HCT116 (cell line): ENCODE results near the gene POC1B. TPM values are rescaled to one million over a fixed set of nuclear protein-coding genes. Genes with fewer than 3 reads are reported as not detected.
A peak's percentile ranks its signal among the peaks of the same experiment; 100 is the strongest.

ENCODE experiments used
- ATAC-seq: fragments of 200-7000 bp; cut with Tn5 transposase; 2 replicates; pipeline ENCODE4 v1.9.1; 2020; ENCODE audit warnings: mild to moderate bottlenecking, moderate library complexity
- BruUV-seq: library from RNA; stranded (reverse); fragments of 400-500 nt; replicated peaks from 2 replicates; lab custom pipeline; 2021; lab: Mats Ljungman, UMichigan
- CTCF ChIA-PET: fragments of 300-600 bp; sonication (Branson Sonifier 250); formaldehyde crosslinking; loops from one replicate; lab custom pipeline; 2021; ENCODE audit warnings: antibody characterized with exemption; lab: Charles Lee
- POLR2A ChIA-PET: fragments of 300-600, 350-600 bp; sonication (Branson Sonifier 250); formaldehyde crosslinking; loops from one replicate; lab custom pipeline; 2021; ENCODE audit warnings: antibody characterized with exemption; lab: Charles Lee
- RAD21 ChIA-PET, 2 experiments: fragments of 300-600 bp; sonication (Branson Sonifier 250); formaldehyde crosslinking; loops; one replicate each; lab custom pipeline; 2023; ENCODE audit warnings: low total read pairs in 2 of 2; ENCODE audit not compliant: uncharacterized antibody in 2 of 2, unreplicated experiment in 2 of 2, low non-redundant PET in 1 of 2; lab: Charles Lee
- DNase-seq: peaks from one replicate; pipeline ENCODE4 v3.0.0-alpha.2; 2010; ENCODE audit warnings: low read depth, low spot score
- H2AFZ ChIP-seq: fragments of 200-600 bp; shearing (Covaris generic), sonication (generic); 2 replicates; pipeline ENCODE4 v1.6.1; 2017; ENCODE audit warnings: low read depth, mixed run types, mixed read lengths, antibody characterized with exemption, low read length; ENCODE audit not compliant: poor library complexity, severe bottlenecking
- H3K27ac ChIP-seq: 2 replicates; pipeline ENCODE4 v1.5.1; 2012; ENCODE audit warnings: low read depth, low read length
- H3K27me3 ChIP-seq: fragments of 200-600 bp; sonication (generic); 2 replicates; pipeline ENCODE4 v1.6.1; 2016; ENCODE audit warnings: mixed run types, low read length, mixed read lengths; ENCODE audit not compliant: insufficient read depth
- H3K36me3 ChIP-seq, 2 experiments: fragments of 200-500 bp in 1 of 2; fragments of 200-600 bp in 1 of 2; sonication (Bioruptor generic) in 1 of 2; sonication (generic) in 1 of 2; 2 replicates each; pipeline versions ENCODE4 v1.5.1 to v1.6.1; 2014 to 2016; ENCODE audit warnings: low read length in 2 of 2, inconsistent platforms in 1 of 2, mixed read lengths in 1 of 2, mixed run types in 1 of 2; ENCODE audit not compliant: insufficient read depth in 2 of 2, control insufficient read depth in 1 of 2
- H3K4me1 ChIP-seq, 2 experiments: fragments of 200-600 bp in 1 of 2; sonication (generic) in 1 of 2; 2 replicates each; pipeline versions ENCODE4 v1.5.1 to v1.6.1; 2012 to 2017; ENCODE audit warnings: low read length in 2 of 2, inconsistent platforms in 1 of 2, mild to moderate bottlenecking in 1 of 2, mixed read lengths in 1 of 2, mixed run types in 1 of 2, moderate library complexity in 1 of 2; ENCODE audit not compliant: insufficient read depth in 2 of 2, control insufficient read depth in 1 of 2
- H3K4me2 ChIP-seq: fragments of 200-600 bp; sonication (generic); 2 replicates; pipeline ENCODE4 v1.6.1; 2017; ENCODE audit warnings: mixed run types, low read length, mixed read lengths
- H3K4me3 ChIP-seq, 2 experiments: fragments of 200-600 bp in 1 of 2; sonication (generic) in 1 of 2; replicated peaks in 1 of 2; 2 replicates each; pipeline ENCODE4 v1.5.1; 2011 to 2016; ENCODE audit warnings: low read length in 2 of 2, control low read depth in 1 of 2, low read depth in 1 of 2, mild to moderate bottlenecking in 1 of 2, mixed read lengths in 1 of 2, mixed run types in 1 of 2
- H3K79me2 ChIP-seq: fragments of 200-600 bp; sonication (generic); 2 replicates; pipeline ENCODE4 v1.6.1; 2017; ENCODE audit warnings: mild to moderate bottlenecking, mixed run types, low read length, moderate library complexity, mixed read lengths; ENCODE audit not compliant: insufficient read depth
- H3K9ac ChIP-seq: fragments of 200-600 bp; sonication (generic); 2 replicates; pipeline ENCODE4 v1.6.1; 2016; ENCODE audit warnings: low read length, mixed read lengths
- H3K9me2 ChIP-seq: fragments of 200-600 bp; sonication (generic), shearing (Covaris generic); 2 replicates; pipeline ENCODE4 v1.6.1; 2017; ENCODE audit warnings: mixed run types, mild to moderate bottlenecking, moderate library complexity; ENCODE audit not compliant: insufficient read depth
- H3K9me3 ChIP-seq, 2 experiments: fragments of 200-500 bp in 1 of 2; fragments of 200-600 bp in 1 of 2; sonication (Bioruptor generic) in 1 of 2; sonication (generic) in 1 of 2; 2 replicates each; pipeline ENCODE4 v1.6.1; 2014 to 2017; ENCODE audit warnings: low read length in 2 of 2, mixed read lengths in 2 of 2, inconsistent platforms in 1 of 2, low read depth in 1 of 2, mild to moderate bottlenecking in 1 of 2, mixed run types in 1 of 2, moderate library complexity in 1 of 2; ENCODE audit not compliant: control insufficient read depth in 1 of 2, insufficient read depth in 1 of 2
- H4K20me1 ChIP-seq: fragments of 200-600 bp; sonication (generic), shearing (Covaris generic); 2 replicates; pipeline ENCODE4 v1.6.1; 2017; ENCODE audit warnings: mixed run types, mild to moderate bottlenecking, moderate library complexity; ENCODE audit not compliant: insufficient read depth
- ATF3 ChIP-seq: IDR thresholded peaks from 2 replicates; pipeline ENCODE4 v1.6.1; 2012
- CBX3 ChIP-seq: IDR thresholded peaks from 2 replicates; pipeline ENCODE4 v1.6.1; 2012; ENCODE audit warnings: low read depth
- CEBPB ChIP-seq: IDR thresholded peaks from 2 replicates; pipeline ENCODE4 v1.6.1; 2012; ENCODE audit warnings: low read depth
- EGR1 ChIP-seq: IDR thresholded peaks from 2 replicates; pipeline ENCODE4 v1.6.1; 2012; ENCODE audit warnings: low read depth
- EZH2 ChIP-seq: fragments of 200-600 bp; sonication (generic); IDR thresholded peaks from 2 replicates; pipeline ENCODE4 v1.6.1; 2017; ENCODE audit warnings: antibody characterized with exemption, mixed run types
- FOSL1 ChIP-seq: IDR thresholded peaks from 2 replicates; pipeline ENCODE4 v1.6.1; 2012; ENCODE audit warnings: low read depth
- JUND ChIP-seq: IDR thresholded peaks from 2 replicates; pipeline ENCODE4 v1.6.1; 2012
- MAX ChIP-seq: IDR thresholded peaks from 2 replicates; pipeline ENCODE4 v1.6.1; 2012
- POLR2A ChIP-seq: IDR thresholded peaks from 2 replicates; pipeline ENCODE4 v1.7.0; 2011; ENCODE audit warnings: borderline replicate concordance; ENCODE audit not compliant: insufficient read depth, insufficient read length; ENCODE audit errors: extremely low read depth
- POLR2AphosphoS5 ChIP-seq: IDR thresholded peaks from 2 replicates; pipeline ENCODE4 v1.6.1; 2011; ENCODE audit warnings: mild to moderate bottlenecking, low read depth, low read length, moderate library complexity
- RAD21 ChIP-seq: IDR thresholded peaks from 2 replicates; pipeline ENCODE4 v1.6.1; 2012; ENCODE audit warnings: low read depth, mild to moderate bottlenecking
- SIN3A ChIP-seq: IDR thresholded peaks from 2 replicates; pipeline ENCODE4 v1.6.1; 2012; ENCODE audit warnings: low read depth
- SP1 ChIP-seq: IDR thresholded peaks from 2 replicates; pipeline ENCODE4 v1.6.1; 2012; ENCODE audit warnings: low read depth
- SRF ChIP-seq: IDR thresholded peaks from 2 replicates; pipeline ENCODE4 v1.6.1; 2012; ENCODE audit warnings: low read depth
- TCF7L2 ChIP-seq: IDR thresholded peaks from 2 replicates; pipeline ENCODE4 v1.7.0; 2011; ENCODE audit warnings: borderline replicate concordance, inconsistent platforms; ENCODE audit not compliant: insufficient read depth, insufficient read length; ENCODE audit errors: extremely low read depth
- ZBTB33 ChIP-seq: IDR thresholded peaks from 2 replicates; pipeline ENCODE4 v1.6.1; 2011; ENCODE audit warnings: mild to moderate bottlenecking, low read length, moderate library complexity; ENCODE audit not compliant: insufficient replicate concordance; ENCODE audit errors: extremely low read depth
- intact Hi-C: fragments of 100-400 bp; cut with micrococcal nuclease; formaldehyde crosslinking; loops from 2 replicates; pipeline ENCODE4 v1.10.0; 2022
- total RNA-seq: library from RNA; stranded (reverse); gene quantifications from one replicate; pipeline ENCODE4 v1.2.1, GENCODE V29; 2021; ENCODE audit not compliant: unreplicated experiment

POC1B gene
- total RNA-seq, 1 experiment from 2014 or later = 14.3 TPM

- RAD21 ChIA-PET = interaction anchor here in 1 of 2 experiments (1.0 kb wide), 1 partner anchor 505 kb away, joined by 4 read pairs; no protein-coding TSS in a partner anchor
- Histone ChIP-seq H3K4me3 (peak overlapping the region; percentile 81 to 86), H3K36me3 (peaks cover 0 to 2% of the 10 kb centered on the region in 2 experiments; a peak in 2 of 4 replicates), H3K9me2 (no peaks in the 10 kb centered on the region), H3K4me2 (peak overlapping the region; percentile 85), H3K27me3 (no peaks in the 10 kb centered on the region), H2AFZ (no peak overlapping the region), H3K27ac (peak overlapping the region; percentile 72), H4K20me1 (no peaks in the 10 kb centered on the region), H3K9ac (peak overlapping the region; percentile 71), H3K79me2 (peaks cover 24% of the 10 kb centered on the region), H3K4me1 (peaks cover 4 to 17% of the 10 kb centered on the region in 2 experiments; a peak in 3 of 4 replicates), H3K9me3 (no peaks in the 10 kb centered on the region)
- BruUV-seq = TSS peak; percentile 52
- POLR2A ChIA-PET = interaction anchor here (1.6 kb wide), 1 partner anchor 171 kb away, joined by 5 read pairs; the partner anchor contains the start of gene DUSP6
- DNase-seq (no peak), ATAC-seq (no peak)
- CTCF ChIA-PET = interaction anchor here (0.8 to 2.6 kb wide), 7 partner anchors 11 to 507 kb away, joined by 3 to 10 read pairs (median 6); no protein-coding TSS in a partner anchor
- intact Hi-C loops = loop anchor here (1.0 to 2.0 kb wide), 3 partner anchors 54 to 507 kb away; no protein-coding TSS in a partner anchor
- no peak for TF ChIP-seq ZBTB33
- TF ChIP-seq MAX = no peak
- TF ChIP-seq RAD21 = no peak
These were observed 1.9 kb downstream of the POC1B start for GRCh38 chr12:89523843-89524540.

- no peak overlapping the region for H3K27ac ChIP-seq
- peaks cover 0 to 2% of the 10 kb centered on the region in 2 experiments; a peak in 2 of 4 replicates for H3K36me3 ChIP-seq
- peaks cover 4 to 17% of the 10 kb centered on the region in 2 experiments; a peak in 3 of 4 replicates for H3K4me1 ChIP-seq
- no peaks in the 10 kb centered on the region for H3K9me2 ChIP-seq
- H3K4me2 ChIP-seq = no peak overlapping the region
- DNase-seq (no peak), ATAC-seq (no peak)
- no peaks in the 10 kb centered on the region for H3K9me3 ChIP-seq
- no peak overlapping the region for H2AFZ ChIP-seq
- ChIA-PET CTCF (interaction anchor here (1.0 kb wide), 1 partner anchor 503 kb away, joined by 3 read pairs; no protein-coding TSS in a partner anchor), RAD21 (no interaction called here), POLR2A (no interaction called here)
- H3K9ac ChIP-seq = no peak overlapping the region
- no peak overlapping the region for H3K4me3 ChIP-seq
- H3K79me2 ChIP-seq = peaks cover 30% of the 10 kb centered on the region
- no peaks in the 10 kb centered on the region for H3K27me3 ChIP-seq
- intact Hi-C loops = no loop called here
- BruUV-seq = no TSS peak
- H4K20me1 ChIP-seq = no peaks in the 10 kb centered on the region
- TF ChIP-seq TCF7L2 = no peak
- no peak for TF ChIP-seq EGR1
- no peak for TF ChIP-seq FOSL1
- TF ChIP-seq EZH2 = no peak
- TF ChIP-seq CEBPB = no peak
- no peak for TF ChIP-seq MAX
- TF ChIP-seq POLR2AphosphoS5 = no peak
- no peak for TF ChIP-seq RAD21
- TF ChIP-seq CBX3 = no peak
- TF ChIP-seq ATF3 = no peak
- TF ChIP-seq SRF = no peak
- TF ChIP-seq SP1 = no peak
- TF ChIP-seq POLR2A = no peak
- TF ChIP-seq JUND = no peak
- TF ChIP-seq SIN3A = no peak
These were observed 2.5 kb downstream of the POC1B start for GRCh38 chr12:89523393-89523792.
